HEK293 (cell line): Measurements from ENCODE around the gene MS4A18.

Experiments used
- CTCF ChIA-PET: fragments of 350-600 bp; formaldehyde crosslinking; extraction: SDS; loops from one replicate; lab custom pipeline; 2021; ENCODE audit warnings: antibody characterized with exemption; lab: Yijun Ruan, JAX
- POLR2A ChIA-PET: fragments of 300-600 bp; formaldehyde crosslinking; extraction: SDS; loops from one replicate; lab custom pipeline; 2020; ENCODE audit warnings: antibody characterized with exemption, inconsistent platforms; lab: Yijun Ruan, JAX
- H3K27ac ChIP-seq: fragments of 200-500 bp; sonication (Bioruptor generic); 2 replicates; pipeline ENCODE4 v1.5.1; 2014; ENCODE audit warnings: low read depth, low read length, control low read depth, inconsistent platforms; ENCODE audit errors: extremely low read depth
- H3K36me3 ChIP-seq, 2 experiments: fragments of 200-500 bp in 1 of 2; sonication (Bioruptor generic) in 1 of 2; 1 replicate in 1 of 2; 2 replicates in 1 of 2; pipeline ENCODE4 v1.5.1; 2014 to 2017; ENCODE audit warnings: inconsistent platforms in 2 of 2, low read length in 2 of 2; ENCODE audit not compliant: control insufficient read depth in 2 of 2, insufficient read depth in 1 of 2
- H3K4me1 ChIP-seq: fragments of 200-500 bp; sonication (Bioruptor generic); 2 replicates; pipeline ENCODE4 v1.5.1; 2014; ENCODE audit warnings: mild to moderate bottlenecking, low read length, inconsistent platforms; ENCODE audit not compliant: control insufficient read depth, insufficient read depth
- H3K4me3 ChIP-seq: 2 replicates; pipeline ENCODE4 v1.5.1; 2011; ENCODE audit warnings: low read depth, mild to moderate bottlenecking, control low read depth, low read length, moderate library complexity
- H3K9me3 ChIP-seq: fragments of 200-500 bp; sonication (Bioruptor generic); 2 replicates; pipeline ENCODE4 v1.5.1; 2014; ENCODE audit warnings: low read depth, low read length, inconsistent platforms; ENCODE audit not compliant: control insufficient read depth, insufficient read depth
- ATF2 ChIP-seq: fragments of 450-650 bp; formaldehyde crosslinking; IDR thresholded peaks from 2 replicates; pipeline ENCODE4 v1.5.1; 2016; ENCODE audit warnings: missing biosample characterization, missing genetic modification characterization, low read depth
- FEZF1 ChIP-seq: fragments of 450-650 bp; formaldehyde crosslinking; IDR thresholded peaks from 2 replicates; pipeline ENCODE4 v1.5.1; 2016; ENCODE audit warnings: missing biosample characterization, missing genetic modification characterization
- HIC1 ChIP-seq: fragments of 450-650 bp; formaldehyde crosslinking; IDR thresholded peaks from 2 replicates; pipeline ENCODE4 v1.5.1; 2016; ENCODE audit warnings: missing biosample characterization, missing genetic modification characterization
- HOXD13 ChIP-seq: sonication (generic); formaldehyde crosslinking; IDR thresholded peaks from 2 replicates; pipeline ENCODE4 v1.8.0; 2022; ENCODE audit warnings: missing genetic modification reagents, borderline replicate concordance
- KLF8 ChIP-seq: fragments of 450-650 bp; formaldehyde crosslinking; IDR thresholded peaks from 2 replicates; pipeline ENCODE4 v1.5.1; 2016; ENCODE audit warnings: missing biosample characterization, missing genetic modification characterization
- MEIS1 ChIP-seq: sonication (generic); formaldehyde crosslinking; IDR thresholded peaks from 2 replicates; pipeline ENCODE4 v1.8.1; 2022; ENCODE audit warnings: missing genetic modification reagents, mild to moderate bottlenecking, borderline replicate concordance
- MZF1 ChIP-seq: fragments of 450-650 bp; formaldehyde crosslinking; IDR thresholded peaks from 2 replicates; pipeline ENCODE4 v1.5.1; 2017; ENCODE audit warnings: missing biosample characterization, missing genetic modification characterization, borderline replicate concordance
- TCF7L2 ChIP-seq: IDR thresholded peaks from 2 replicates; pipeline ENCODE4 v1.6.1; 2011; ENCODE audit warnings: low read depth, mild to moderate bottlenecking, inconsistent platforms, low read length, moderate library complexity, borderline replicate concordance
- ZBTB44 ChIP-seq: fragments of 450-650 bp; IDR thresholded peaks from 2 replicates; pipeline ENCODE4 v1.5.1; 2018; ENCODE audit warnings: missing biosample characterization, mild to moderate bottlenecking, missing genetic modification characterization
- ZBTB7A ChIP-seq: fragments of 450-650 bp; formaldehyde crosslinking; IDR thresholded peaks from 2 replicates; pipeline ENCODE4 v1.5.1; 2016; ENCODE audit warnings: low read depth, missing biosample characterization, missing genetic modification characterization
- ZFP3 ChIP-seq: fragments of 450-650 bp; formaldehyde crosslinking; IDR thresholded peaks from 2 replicates; pipeline ENCODE4 v1.5.1; 2016; ENCODE audit warnings: low read depth, missing biosample characterization, missing genetic modification characterization
- ZNF133 ChIP-seq: fragments of 450-650 bp; formaldehyde crosslinking; IDR thresholded peaks from 2 replicates; pipeline ENCODE4 v1.5.1; 2016; ENCODE audit warnings: missing biosample characterization, missing genetic modification characterization
- ZNF169 ChIP-seq: fragments of 450-650 bp; formaldehyde crosslinking; IDR thresholded peaks from 2 replicates; pipeline ENCODE4 v1.5.1; 2016; ENCODE audit warnings: missing biosample characterization, missing genetic modification characterization
- ZNF202 ChIP-seq: fragments of 450-650 bp; formaldehyde crosslinking; IDR thresholded peaks from 2 replicates; pipeline ENCODE4 v1.5.1; 2016; ENCODE audit warnings: missing biosample characterization, missing genetic modification characterization, borderline replicate concordance
- ZNF274 ChIP-seq, 2 experiments: fragments of 200-500 bp in 1 of 2; fragments of 450-650 bp in 1 of 2; sonication (Bioruptor generic) in 1 of 2; formaldehyde crosslinking in 1 of 2; IDR thresholded peaks; 2 replicates each; pipeline versions ENCODE4 v1.5.1 to v1.6.1; 2014 to 2016; ENCODE audit warnings: borderline replicate concordance in 1 of 2, inconsistent platforms in 1 of 2, low read length in 1 of 2, missing biosample characterization in 1 of 2, missing genetic modification characterization in 1 of 2
- ZNF362 ChIP-seq: fragments of 450-650 bp; formaldehyde crosslinking; IDR thresholded peaks from 2 replicates; pipeline ENCODE4 v1.5.1; 2016; ENCODE audit warnings: missing biosample characterization, missing genetic modification characterization
- ZNF391 ChIP-seq: fragments of 450-650 bp; formaldehyde crosslinking; IDR thresholded peaks from 2 replicates; pipeline ENCODE4 v1.5.1; 2016; ENCODE audit warnings: low read depth, missing biosample characterization, missing genetic modification characterization, borderline replicate concordance
- ZNF416 ChIP-seq: fragments of 450-650 bp; formaldehyde crosslinking; IDR thresholded peaks from 2 replicates; pipeline ENCODE4 v1.5.1; 2016; ENCODE audit warnings: missing biosample characterization, missing genetic modification characterization
- ZNF510 ChIP-seq: fragments of 450-650 bp; formaldehyde crosslinking; IDR thresholded peaks from 2 replicates; pipeline ENCODE4 v1.5.1; 2018; ENCODE audit warnings: mild to moderate bottlenecking, missing genetic modification characterization, missing biosample characterization; ENCODE audit not compliant: insufficient replicate concordance
- ZNF654 ChIP-seq: fragments of 450-650 bp; formaldehyde crosslinking; IDR thresholded peaks from 2 replicates; pipeline ENCODE4 v1.5.1; 2016; ENCODE audit warnings: low read depth, missing biosample characterization, missing genetic modification characterization
- ZNF670 ChIP-seq: fragments of 450-650 bp; formaldehyde crosslinking; IDR thresholded peaks from 2 replicates; pipeline ENCODE4 v1.5.1; 2016; ENCODE audit warnings: missing biosample characterization, missing genetic modification characterization, low read depth
- ZNF747 ChIP-seq: fragments of 450-650 bp; formaldehyde crosslinking; IDR thresholded peaks from 2 replicates; pipeline ENCODE4 v1.5.1; 2016; ENCODE audit warnings: missing biosample characterization, missing genetic modification characterization
- ZNF776 ChIP-seq: fragments of 450-650 bp; formaldehyde crosslinking; IDR thresholded peaks from 2 replicates; pipeline ENCODE4 v1.5.0; 2017; ENCODE audit warnings: missing biosample characterization, missing genetic modification characterization, borderline replicate concordance
- ZSCAN23 ChIP-seq: fragments of 450-650 bp; formaldehyde crosslinking; IDR thresholded peaks from 2 replicates; pipeline ENCODE4 v1.5.1; 2016; ENCODE audit warnings: missing biosample characterization, missing genetic modification characterization
- ZSCAN4 ChIP-seq: fragments of 450-650 bp; formaldehyde crosslinking; IDR thresholded peaks from 2 replicates; pipeline ENCODE4 v1.5.1; 2017; ENCODE audit warnings: missing biosample characterization, missing genetic modification characterization

Gene MS4A18

GRCh38 chr11:60777572-60777971, 53.1 kb downstream of the MS4A18 start:
- Histone ChIP-seq H3K9me3 (no peaks in the 10 kb centered on the region), H3K4me1 (no peaks in the 10 kb centered on the region), H3K36me3 (no peaks in the 10 kb centered on the region), H3K27ac (no peak overlapping the region), H3K4me3 (no peak overlapping the region)
- ChIA-PET POLR2A (interaction anchor here (1.5 kb wide), 1 partner anchor 136 kb away, joined by 3 read pairs; the partner anchor contains the start of gene TMEM109), CTCF (interaction anchor here (0.6 to 6.7 kb wide), 16 partner anchors 9 to 1211 kb away, joined by 3 to 34 read pairs (median 4); no protein-coding TSS in a partner anchor)
- TF ChIP-seq ZNF274 (IDR thresholded peaks at IDR 0.05; ENCODE audit: low read length): no peak
- TF ChIP-seq ZNF274 (tag by site-specific recombination; IDR thresholded peaks at IDR 0.05; ENCODE audit: borderline replicate concordance): no peak
- TF ChIP-seq ZNF202 (tag by site-specific recombination): no peak
- no peak for TF ChIP-seq ZNF362
- TF ChIP-seq ZFP3 (tag by site-specific recombination): no peak
- no peak for TF ChIP-seq ZNF654 (tag by site-specific recombination)
- no peak for TF ChIP-seq ZNF510 (tag by site-specific recombination)
- no peak for TF ChIP-seq ZBTB44
- no peak for TF ChIP-seq HOXD13 (CRISPR knock-in tag)
- TF ChIP-seq ZNF670: no peak
- TF ChIP-seq ZNF391 (tag by site-specific recombination): no peak
- no peak for TF ChIP-seq KLF8 (tag by site-specific recombination)
- TF ChIP-seq ZNF133 (tag by site-specific recombination): no peak

- POLR2A ChIA-PET: no interaction called here
- H3K4me1 ChIP-seq: no peaks in the 10 kb centered on the region
- H3K36me3 ChIP-seq: no peaks in the 10 kb centered on the region
- no peak overlapping the region for H3K27ac ChIP-seq
- CTCF ChIA-PET: interaction anchor here (0.5 to 6.7 kb wide), 5 partner anchors 14 to 737 kb away, joined by 3 to 25 read pairs (median 3); no protein-coding TSS in a partner anchor
- no peaks in the 10 kb centered on the region for H3K9me3 ChIP-seq
- H3K4me3 ChIP-seq: no peak overlapping the region
- TF ChIP-seq ZNF169 (no peak), ZBTB44 (no peak), ZNF416 (tag by site-specific recombination) (no peak), ATF2 (tag by site-specific recombination) (no peak), FEZF1 (no peak), MZF1 (tag by site-specific recombination) (no peak), ZNF747 (no peak), HIC1 (tag by site-specific recombination) (no peak), ZSCAN4 (tag by site-specific recombination) (no peak), TCF7L2 (no peak), ZNF776 (tag by site-specific recombination) (no peak), MEIS1 (CRISPR knock-in tag) (no peak), ZSCAN23 (tag by site-specific recombination) (no peak), ZBTB7A (no peak)
Observed at GRCh38 chr11:60780065-60780464, 55.5 kb downstream of the MS4A18 start.
